Measurements from ENCODE around the gene REN.
A peak's percentile ranks its signal among the peaks of the same experiment; 100 is the strongest.

REN gene

GRCh38 chr1:204134103-204134502 lies 32.0 kb downstream of the REN start:
- DNase-seq (ENCODE audit: low read depth in 2 of 2, low spot score in 1 of 2): no peak

GRCh38 chr1:204132718-204133117 lies 33.4 kb downstream of the REN start:
- no peak for DNase-seq (ENCODE audit: low read depth in 2 of 2, low spot score in 1 of 2)

DNA sequence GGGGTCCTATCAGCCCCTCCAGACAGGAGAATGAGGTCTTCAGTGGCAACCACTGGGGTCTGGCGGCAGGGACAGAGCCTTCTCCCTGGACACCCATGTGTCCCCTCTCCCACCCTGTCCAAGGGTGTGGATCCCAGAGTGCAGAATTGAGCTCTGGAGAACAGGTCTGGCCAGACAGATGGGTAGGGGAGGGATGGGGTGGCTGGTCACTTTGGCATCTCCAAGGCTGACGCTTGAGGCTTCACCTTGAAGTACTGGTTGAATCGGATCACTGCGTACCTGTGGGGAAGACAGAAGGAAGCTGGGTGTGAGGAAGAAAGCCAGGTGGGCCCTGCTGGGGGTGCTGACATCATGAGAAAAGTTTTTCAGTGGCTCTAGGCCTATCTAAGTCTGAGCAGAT lies 34.2 kb downstream of the REN start:
- no peak for DNase-seq (ENCODE audit: low read depth in 2 of 2, low spot score in 1 of 2)

- DNase-seq (ENCODE audit: low read depth in 2 of 2, low spot score in 1 of 2): no peak
These were observed 34.9 kb downstream of the REN start for GRCh38 chr1:204130981-204131892.

- DNase-seq (ENCODE audit: low read depth in 2 of 2, low spot score in 1 of 2): no peak
These were observed 36.0 kb downstream of the REN start for GRCh38 chr1:204130178-204130577.

DNA sequence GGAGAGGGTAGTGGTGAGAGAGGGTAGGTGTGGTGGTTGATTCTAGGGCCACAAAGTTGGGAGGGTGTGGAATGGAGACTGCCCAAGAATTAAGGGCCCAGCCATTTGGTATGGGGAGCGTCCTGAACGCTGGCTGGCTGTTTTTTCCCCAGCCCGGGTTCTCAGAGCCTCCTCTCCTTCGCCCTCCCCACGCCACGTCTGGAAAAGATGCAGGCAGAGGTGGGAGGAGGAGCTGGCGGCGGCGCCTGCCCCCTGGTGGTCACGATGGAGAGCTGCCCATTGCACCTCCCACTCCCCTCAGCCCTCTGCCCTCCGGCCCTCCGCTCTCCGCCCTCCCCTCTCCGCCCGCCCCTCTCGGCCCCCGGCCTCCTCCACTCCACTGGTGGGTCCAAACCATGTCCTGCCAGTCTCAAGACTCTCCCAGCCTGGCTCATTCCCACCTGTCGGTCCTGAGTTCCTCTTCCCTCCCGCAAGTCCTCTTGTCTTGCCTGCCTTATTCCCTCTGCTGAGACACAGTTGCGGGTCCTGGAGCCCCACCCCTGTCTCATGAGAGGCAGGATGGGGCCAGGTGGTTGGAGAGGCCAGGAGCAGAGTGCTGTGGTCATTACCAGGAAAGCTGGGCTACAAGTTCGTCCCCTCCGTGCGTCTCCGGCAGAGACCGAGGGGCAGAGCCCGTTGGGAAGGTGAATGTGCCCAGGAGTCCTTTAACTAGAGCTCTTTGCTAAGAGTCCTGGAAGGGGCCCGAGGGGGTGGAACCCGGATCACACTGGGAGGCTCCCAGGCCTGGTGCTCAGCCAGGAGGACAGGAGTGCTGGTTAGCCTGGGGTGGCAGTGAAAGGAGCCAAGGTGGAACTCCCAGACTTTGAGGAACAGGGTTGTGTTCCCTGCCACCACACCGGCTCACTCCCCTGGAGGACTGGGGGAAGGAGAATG lies 36.9 kb downstream of the REN start:
- DNase-seq (ENCODE audit: low read depth in 2 of 2, low spot score in 1 of 2): peak; percentile 8 to 22

GRCh38 chr1:204128464-204128963 lies 37.6 kb downstream of the REN start:
- DNase-seq (ENCODE audit: low read depth in 2 of 2, low spot score in 1 of 2): no peak

GRCh38 chr1:204127597-204128242 lies 38.4 kb downstream of the REN start:
- no peak for DNase-seq (ENCODE audit: low read depth in 2 of 2, low spot score in 1 of 2)

DNA sequence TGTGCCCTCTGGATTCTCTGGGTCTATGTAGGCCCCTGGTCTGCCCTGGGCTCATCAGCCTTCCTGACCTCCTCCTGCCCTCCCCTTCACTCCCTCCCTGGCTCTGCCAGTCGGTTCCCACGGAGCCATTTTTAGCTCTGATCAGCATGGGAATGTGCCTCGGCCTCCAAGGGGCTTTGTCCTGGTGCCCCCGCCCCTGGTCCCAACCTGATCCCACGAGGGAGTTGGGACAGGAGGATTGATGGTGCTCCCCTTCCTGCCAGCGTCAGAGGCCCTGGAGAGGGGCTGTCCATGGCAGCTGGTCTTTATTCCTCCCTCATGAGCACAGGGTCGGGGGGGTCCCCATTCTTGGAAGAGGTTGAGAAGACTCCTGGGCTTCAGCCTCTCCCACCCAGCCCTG lies 39.2 kb downstream of the REN start:
- no peak for DNase-seq (ENCODE audit: low read depth in 2 of 2, low spot score in 1 of 2)

DNA sequence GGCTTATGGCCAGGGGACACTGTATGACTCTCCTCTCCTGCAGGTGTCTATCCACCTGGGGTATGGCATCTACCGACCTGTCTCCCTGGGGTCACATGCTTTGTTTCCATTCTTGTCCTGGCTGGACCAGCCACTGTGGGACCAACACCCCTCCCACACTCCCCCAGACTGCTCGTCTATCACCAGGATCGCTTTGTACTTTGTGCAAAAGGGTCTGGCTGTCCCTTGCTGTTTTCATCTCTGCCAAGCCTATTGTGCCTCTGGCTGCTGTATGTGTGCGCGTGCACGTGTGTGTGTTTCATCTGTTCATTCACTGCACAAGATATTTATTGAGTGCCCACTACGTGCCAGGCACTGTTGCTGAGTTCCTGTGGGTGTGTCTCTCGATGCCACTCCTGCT lies 39.8 kb downstream of the REN start:
- no peak for DNase-seq (ENCODE audit: low read depth in 2 of 2, low spot score in 1 of 2)

- DNase-seq (ENCODE audit: low read depth in 2 of 2, low spot score in 1 of 2): no peak
These were observed 40.3 kb downstream of the REN start for GRCh38 chr1:204125759-204126351.

DNA sequence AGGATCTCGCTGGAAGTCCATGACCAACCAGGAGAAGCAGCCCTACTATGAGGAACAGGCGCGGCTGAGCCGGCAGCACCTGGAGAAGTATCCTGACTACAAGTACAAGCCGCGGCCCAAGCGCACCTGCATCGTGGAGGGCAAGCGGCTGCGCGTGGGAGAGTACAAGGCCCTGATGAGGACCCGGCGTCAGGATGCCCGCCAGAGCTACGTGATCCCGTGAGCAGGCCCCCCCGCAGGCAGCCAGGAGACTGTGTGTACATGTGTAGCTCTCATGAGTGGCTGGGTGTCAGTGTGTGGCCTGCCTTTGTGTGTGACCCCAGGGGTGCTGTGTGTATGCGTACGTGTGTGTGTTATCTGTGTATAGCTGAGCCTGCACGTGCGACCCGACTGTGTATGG lies 41.5 kb downstream of the REN start:
- DNase-seq (ENCODE audit: low read depth in 2 of 2, low spot score in 1 of 2): no peak

DNA sequence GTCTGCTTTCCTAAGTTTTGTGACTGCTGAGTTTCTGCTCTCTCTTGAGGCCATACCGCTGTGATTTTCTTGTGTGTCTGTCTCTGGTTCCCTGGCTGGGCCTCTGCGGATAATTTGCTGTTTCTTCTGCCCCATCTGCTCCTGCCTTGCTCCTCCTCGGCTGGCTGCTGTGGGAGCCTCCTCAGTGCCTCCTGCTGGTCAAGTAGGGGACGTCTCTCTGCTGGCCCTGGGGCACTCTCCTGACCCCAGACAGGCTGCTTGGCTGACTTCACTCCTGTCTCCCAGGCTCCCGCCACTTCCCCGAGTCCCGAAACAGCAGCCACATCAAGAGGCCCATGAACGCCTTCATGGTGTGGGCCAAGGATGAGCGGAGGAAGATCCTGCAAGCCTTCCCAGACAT lies 42.8 kb downstream of the REN start:
- DNase-seq (ENCODE audit: low read depth in 2 of 2, low spot score in 1 of 2): no peak

GRCh38 chr1:204121840-204122555 lies 44.1 kb downstream of the REN start:
- no peak for DNase-seq (ENCODE audit: low read depth in 2 of 2, low spot score in 1 of 2)

DNA sequence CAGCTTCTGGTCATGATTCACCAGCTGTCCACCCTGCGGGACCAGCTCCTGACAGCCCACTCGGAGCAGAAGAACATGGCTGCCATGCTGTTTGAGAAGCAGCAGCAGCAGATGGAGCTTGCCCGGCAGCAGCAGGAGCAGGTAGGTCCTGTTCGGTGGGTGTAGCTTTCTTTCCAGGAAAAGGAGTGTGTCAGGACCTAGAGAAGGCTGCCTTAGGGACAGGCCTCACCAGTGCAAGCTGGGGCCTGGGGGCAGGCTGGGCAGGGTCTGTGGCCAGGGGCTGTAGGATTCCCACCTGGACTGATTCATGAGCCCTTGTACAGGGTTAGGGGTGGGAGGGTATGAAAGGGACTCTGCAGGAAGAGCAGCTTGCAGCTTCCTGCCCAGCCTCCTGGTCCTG lies 49.6 kb downstream of the REN start:
- no peak for DNase-seq (ENCODE audit: low read depth in 2 of 2, low spot score in 1 of 2)

GRCh38 chr1:204115116-204115515 lies 51.0 kb downstream of the REN start:
- no peak for DNase-seq (ENCODE audit: low read depth in 2 of 2, low spot score in 1 of 2)

DNA sequence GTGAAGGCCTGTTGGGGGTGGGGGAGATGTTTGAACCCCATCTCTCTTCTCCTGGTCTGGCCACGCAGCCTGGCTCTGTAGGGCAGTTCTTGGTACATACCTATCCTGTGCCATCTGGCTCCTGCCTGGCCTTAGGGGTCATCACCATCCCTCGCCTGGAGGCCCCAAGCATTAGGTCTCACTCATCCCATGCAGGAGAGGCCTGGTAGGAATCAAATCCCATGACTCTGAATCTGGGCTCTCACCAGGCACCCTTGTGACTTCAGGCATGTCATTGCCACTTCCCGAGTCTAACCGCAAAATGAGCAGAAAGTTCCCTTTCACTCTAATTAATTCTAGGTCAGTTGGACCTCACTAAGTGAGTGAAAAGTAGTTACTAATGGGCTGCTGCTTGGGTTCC lies 51.5 kb downstream of the REN start:
- no peak for DNase-seq (ENCODE audit: low read depth in 2 of 2, low spot score in 1 of 2)

DNA sequence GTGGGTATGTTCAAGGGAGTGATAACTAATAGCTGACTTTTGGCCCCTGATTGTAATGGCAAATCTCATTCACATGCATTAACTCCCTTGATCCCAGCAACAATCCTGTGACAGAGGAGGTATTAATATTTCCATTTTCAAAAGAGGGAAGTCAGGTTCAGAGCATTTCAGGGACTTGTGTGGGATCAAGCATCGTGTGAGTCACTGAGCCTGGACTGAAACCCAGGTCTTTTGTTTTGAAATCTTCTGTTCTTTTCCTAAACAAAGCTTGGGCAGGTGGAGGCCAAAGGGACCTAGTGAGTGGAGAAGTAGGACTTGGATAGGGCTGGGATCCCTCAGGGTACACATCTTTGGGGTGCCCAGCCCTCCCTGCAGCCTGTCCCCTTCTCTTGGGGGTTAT lies 52.2 kb downstream of the REN start:
- no peak for DNase-seq (ENCODE audit: low read depth in 2 of 2, low spot score in 1 of 2)

GRCh38 chr1:204112876-204113730 lies 53.0 kb downstream of the REN start:
- DNase-seq (ENCODE audit: low read depth in 2 of 2, low spot score in 1 of 2): no peak
